22Rv1 (cell line): Measurements from ENCODE around the gene TIMM50.

ENCODE experiments used
- ZFX ChIP-seq: fragments of 450-650 bp; IDR thresholded peaks from 2 replicates; pipeline ENCODE4 v1.6.1; 2017; ENCODE audit warnings: antibody characterized with exemption, borderline replicate concordance
- TF ChIP-seq, protein P1 (sequence below): fragments of 450-650 bp; IDR thresholded peaks from 2 replicates; pipeline ENCODE4 v1.5.1; 2017; ENCODE audit warnings: mild to moderate bottlenecking

DNA sequence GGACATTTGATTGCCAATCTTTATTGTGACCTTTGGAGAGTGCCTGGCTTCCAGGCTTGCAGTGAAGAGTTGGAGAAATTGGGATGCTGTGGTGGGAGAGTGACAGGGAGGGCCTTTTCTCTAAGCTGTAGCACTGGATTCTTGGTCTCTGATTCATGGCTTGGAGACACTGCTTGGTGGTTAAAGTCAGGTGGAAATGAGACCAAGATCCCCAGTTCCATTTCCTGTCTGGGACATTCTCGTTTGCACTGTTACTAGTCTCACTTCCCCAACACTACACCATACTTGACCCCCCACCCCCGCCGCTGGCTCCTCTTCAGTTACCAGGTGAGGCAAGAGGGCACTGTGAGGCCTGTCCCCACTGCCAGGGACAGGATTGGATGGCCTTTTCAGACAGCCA, 32.4 kb upstream of the TIMM50 start:
- TF ChIP-seq, protein P1, sequence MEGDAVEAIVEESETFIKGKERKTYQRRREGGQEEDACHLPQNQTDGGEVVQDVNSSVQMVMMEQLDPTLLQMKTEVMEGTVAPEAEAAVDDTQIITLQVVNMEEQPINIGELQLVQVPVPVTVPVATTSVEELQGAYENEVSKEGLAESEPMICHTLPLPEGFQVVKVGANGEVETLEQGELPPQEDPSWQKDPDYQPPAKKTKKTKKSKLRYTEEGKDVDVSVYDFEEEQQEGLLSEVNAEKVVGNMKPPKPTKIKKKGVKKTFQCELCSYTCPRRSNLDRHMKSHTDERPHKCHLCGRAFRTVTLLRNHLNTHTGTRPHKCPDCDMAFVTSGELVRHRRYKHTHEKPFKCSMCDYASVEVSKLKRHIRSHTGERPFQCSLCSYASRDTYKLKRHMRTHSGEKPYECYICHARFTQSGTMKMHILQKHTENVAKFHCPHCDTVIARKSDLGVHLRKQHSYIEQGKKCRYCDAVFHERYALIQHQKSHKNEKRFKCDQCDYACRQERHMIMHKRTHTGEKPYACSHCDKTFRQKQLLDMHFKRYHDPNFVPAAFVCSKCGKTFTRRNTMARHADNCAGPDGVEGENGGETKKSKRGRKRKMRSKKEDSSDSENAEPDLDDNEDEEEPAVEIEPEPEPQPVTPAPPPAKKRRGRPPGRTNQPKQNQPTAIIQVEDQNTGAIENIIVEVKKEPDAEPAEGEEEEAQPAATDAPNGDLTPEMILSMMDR: no peak
- no peak for TF ChIP-seq ZFX
